Ascending aorta (tissue), 2 donors: ENCODE results near the gene MYMX. TPM values are rescaled to one million over a fixed set of nuclear protein-coding genes. Genes with fewer than 3 reads are reported as not detected.

Experiments
- DNase-seq, 2 donors: peaks; one replicate each; pipeline ENCODE4 v3.0.0-alpha.2; 2019; ENCODE audit warnings: low spot score in 2 of 2
- H3K27ac ChIP-seq, 2 donors: fragments of 200-600 bp; sonication (generic); one replicate each; pipeline ENCODE4 v1.5.1; 2016 to 2017; ENCODE audit warnings: mild to moderate bottlenecking in 1 of 2
- H3K27me3 ChIP-seq: fragments of 200-600 bp; sonication (generic); one replicate; pipeline ENCODE4 v1.5.1; 2017
- H3K36me3 ChIP-seq, 2 donors: fragments of 200-600 bp; sonication (generic); one replicate each; pipeline ENCODE4 v1.5.1; 2016
- H3K4me1 ChIP-seq, 2 donors: fragments of 200-600 bp; sonication (generic); one replicate each; pipeline ENCODE4 v1.5.1; 2016 to 2017; ENCODE audit warnings: mild to moderate bottlenecking in 1 of 2
- H3K4me3 ChIP-seq, 2 donors: fragments of 200-600 bp; sonication (generic); one replicate each; pipeline ENCODE4 v1.5.1; 2016 to 2017; ENCODE audit warnings: mild to moderate bottlenecking in 1 of 2
- H3K9me3 ChIP-seq, 2 donors: fragments of 200-600 bp; sonication (generic); one replicate each; pipeline ENCODE4 v1.5.1; 2016
- intact Hi-C: fragments of 100-400 bp; cut with DNase I; formaldehyde crosslinking; loops from one replicate; pipeline ENCODE4 v1.15.1; 2023
- total RNA-seq: library from RNA; depleted of rRNA; stranded (reverse); fragments of >200 nt; gene quantifications from one replicate; pipeline ENCODE4 v1.1.0, GENCODE V29; 2016
- TF ChIP-seq, protein P1 (sequence below), 3 experiments: fragments of 200-600 bp in 2 of 3; fragments of 450-650 bp in 1 of 3; sonication (generic) in 2 of 3; IDR thresholded peaks; one replicate each; pipeline ENCODE4 v1.5.1; 2016 to 2019; ENCODE audit warnings: antibody characterized with exemption in 3 of 3, mild to moderate bottlenecking in 1 of 3, moderate library complexity in 1 of 3

MYMX gene
- total RNA-seq, 1 donor from 2014 or later, result 13.9 TPM

DNA sequence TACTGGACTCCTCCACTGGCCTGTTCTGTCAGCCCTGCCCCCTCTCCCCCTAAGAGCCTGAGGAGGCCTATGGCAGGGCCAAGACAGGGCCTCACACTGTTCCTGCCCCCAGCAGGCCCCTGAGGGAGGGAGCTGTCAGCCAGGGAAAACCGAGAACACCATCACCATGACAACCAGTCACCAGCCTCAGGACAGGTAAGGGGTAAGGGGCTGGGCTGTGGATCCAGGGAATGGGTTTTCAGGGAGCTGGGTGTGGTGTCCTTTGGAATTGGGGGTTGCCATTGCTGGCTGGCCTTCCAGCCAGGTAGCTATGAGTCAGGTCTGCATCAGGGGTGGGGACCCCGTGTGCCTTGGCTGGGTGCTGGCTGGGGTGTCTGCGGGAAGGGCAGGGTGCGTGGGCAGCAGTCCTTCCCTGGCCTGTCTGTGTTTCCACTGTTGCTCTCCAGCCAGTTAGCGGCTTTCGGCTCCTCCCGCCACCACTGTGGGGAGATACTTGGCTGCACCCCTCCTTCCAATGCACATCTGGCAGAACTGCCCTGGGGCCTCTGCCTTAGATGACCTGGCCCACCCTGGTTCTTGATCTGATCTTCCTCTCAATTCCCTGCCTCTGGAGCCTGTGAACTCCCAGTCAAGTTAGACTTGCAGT, 10.5 kb downstream of the MYMX start:
- intact Hi-C loops, result no loop called here
- TF ChIP-seq, protein P1, sequence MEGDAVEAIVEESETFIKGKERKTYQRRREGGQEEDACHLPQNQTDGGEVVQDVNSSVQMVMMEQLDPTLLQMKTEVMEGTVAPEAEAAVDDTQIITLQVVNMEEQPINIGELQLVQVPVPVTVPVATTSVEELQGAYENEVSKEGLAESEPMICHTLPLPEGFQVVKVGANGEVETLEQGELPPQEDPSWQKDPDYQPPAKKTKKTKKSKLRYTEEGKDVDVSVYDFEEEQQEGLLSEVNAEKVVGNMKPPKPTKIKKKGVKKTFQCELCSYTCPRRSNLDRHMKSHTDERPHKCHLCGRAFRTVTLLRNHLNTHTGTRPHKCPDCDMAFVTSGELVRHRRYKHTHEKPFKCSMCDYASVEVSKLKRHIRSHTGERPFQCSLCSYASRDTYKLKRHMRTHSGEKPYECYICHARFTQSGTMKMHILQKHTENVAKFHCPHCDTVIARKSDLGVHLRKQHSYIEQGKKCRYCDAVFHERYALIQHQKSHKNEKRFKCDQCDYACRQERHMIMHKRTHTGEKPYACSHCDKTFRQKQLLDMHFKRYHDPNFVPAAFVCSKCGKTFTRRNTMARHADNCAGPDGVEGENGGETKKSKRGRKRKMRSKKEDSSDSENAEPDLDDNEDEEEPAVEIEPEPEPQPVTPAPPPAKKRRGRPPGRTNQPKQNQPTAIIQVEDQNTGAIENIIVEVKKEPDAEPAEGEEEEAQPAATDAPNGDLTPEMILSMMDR (IDR thresholded peaks at IDR 0.05), result no peak
- DNase-seq, result no peak
- H3K27ac ChIP-seq, result peak overlapping the region; percentile 95 to 99
- H3K4me3 ChIP-seq, result peak overlapping the region; percentile 35 to 94
- H3K9me3 ChIP-seq, result no peaks in the 10 kb centered on the region
- no peaks in the 10 kb centered on the region for H3K27me3 ChIP-seq
- peaks cover 36 to 48% of the 10 kb centered on the region in 2 donors for H3K4me1 ChIP-seq
- peaks cover 31 to 43% of the 10 kb centered on the region in 2 donors for H3K36me3 ChIP-seq

GRCh38 chr6:44228031-44228430, 11.3 kb downstream of the MYMX start:
- TF ChIP-seq, protein P1 (IDR thresholded peaks at IDR 0.05), result no peak
- H3K9me3 ChIP-seq, result no peaks in the 10 kb centered on the region
- intact Hi-C loops, result no loop called here
- H3K27me3 ChIP-seq, result no peaks in the 10 kb centered on the region
- peak overlapping the region; percentile 95 to 99 for H3K27ac ChIP-seq
- peaks cover 38 to 49% of the 10 kb centered on the region in 2 donors for H3K4me1 ChIP-seq
- H3K36me3 ChIP-seq, result peaks cover 37 to 50% of the 10 kb centered on the region in 2 donors
- no peak overlapping the region for H3K4me3 ChIP-seq
- no peak for DNase-seq

GRCh38 chr6:44228433-44228832, 11.7 kb downstream of the MYMX start:
- intact Hi-C loops, result no loop called here
- Histone ChIP-seq H3K27me3 (no peaks in the 10 kb centered on the region), H3K4me3 (no peak overlapping the region), H3K27ac (peak overlapping the region; percentile 95 to 99), H3K9me3 (no peaks in the 10 kb centered on the region), H3K4me1 (peaks cover 42 to 53% of the 10 kb centered on the region in 2 donors), H3K36me3 (peaks cover 38 to 54% of the 10 kb centered on the region in 2 donors)
- TF ChIP-seq, protein P1 (IDR thresholded peaks at IDR 0.05), result no peak
- DNase-seq, result peak in 1 of 2 donors; percentile 45

GRCh38 chr6:44228836-44229235, 12.1 kb downstream of the MYMX start:
- intact Hi-C loops, result no loop called here
- TF ChIP-seq, protein P1 (IDR thresholded peaks at IDR 0.05), result no peak
- no peak overlapping the region for H3K4me3 ChIP-seq
- DNase-seq, result peak in 1 of 2 donors; percentile 42
- no peaks in the 10 kb centered on the region for H3K9me3 ChIP-seq
- H3K27ac ChIP-seq, result peak overlapping the region; percentile 95 to 99
- H3K36me3 ChIP-seq, result peaks cover 38 to 56% of the 10 kb centered on the region in 2 donors
- no peaks in the 10 kb centered on the region for H3K27me3 ChIP-seq
- peaks cover 42 to 57% of the 10 kb centered on the region in 2 donors for H3K4me1 ChIP-seq

- peaks cover 38 to 56% of the 10 kb centered on the region in 2 donors for H3K36me3 ChIP-seq
- H3K27ac ChIP-seq, result peak overlapping the region; percentile 80 to 100
- H3K4me1 ChIP-seq, result peaks cover 42 to 60% of the 10 kb centered on the region in 2 donors
- no peaks in the 10 kb centered on the region for H3K9me3 ChIP-seq
- no peak overlapping the region for H3K4me3 ChIP-seq
- intact Hi-C loops, result no loop called here
- TF ChIP-seq, protein P1 (IDR thresholded peaks at IDR 0.05), result no peak
- no peak for DNase-seq
- H3K27me3 ChIP-seq, result no peaks in the 10 kb centered on the region
These were observed 12.8 kb downstream of the MYMX start for GRCh38 chr6:44229376-44230033.
